Measurements from ENCODE around the gene STK26.
"Not testable (repeated sequence)": the region's sequence is repeated elsewhere in the genome, so short reads cannot be mapped to it uniquely, and the experiment has no call there.

Gene STK26

DNA sequence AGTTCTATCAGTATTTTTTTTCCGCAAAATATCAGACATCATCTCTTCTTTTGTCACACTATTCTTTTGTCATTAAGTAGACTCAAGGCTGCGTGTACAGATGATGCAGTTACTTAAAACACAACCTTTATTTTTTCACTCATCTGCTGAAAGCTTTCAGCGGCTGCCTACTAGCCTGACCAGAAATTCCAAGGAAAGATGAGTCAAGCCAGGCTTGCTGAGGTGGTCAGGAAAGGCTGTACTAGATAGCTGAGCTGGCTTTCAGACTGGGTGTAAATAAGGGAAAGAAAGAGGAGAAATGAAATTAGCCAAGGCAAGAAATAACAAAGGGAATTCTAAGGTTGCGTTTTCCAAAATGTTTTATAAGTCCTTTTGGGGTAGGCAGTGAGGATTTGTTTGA is 17.9 kb downstream of the STK26 start:
- Histone ChIP-seq H3K4me1 (ENCODE audit: control insufficient read depth in 1 of 2, insufficient read depth in 2 of 2, low read length in 2 of 2) (no peaks in the 10 kb centered on the region), H3K27me3 (ENCODE audit: low read depth, low read length) (no peaks in the 10 kb centered on the region), H3K4me3 (ENCODE audit: low read depth in 1 of 2, low read length in 2 of 2) (no peak overlapping the region), H3K36me3 (ENCODE audit: control insufficient read depth in 1 of 2, insufficient read depth in 2 of 2, low read length in 2 of 2) (no peaks in the 10 kb centered on the region), H3K27ac (ENCODE audit: low read length) (no peak overlapping the region), H3K9me3 (ENCODE audit: control insufficient read depth in 1 of 2, low read length in 2 of 2) (no peaks in the 10 kb centered on the region)

DNA sequence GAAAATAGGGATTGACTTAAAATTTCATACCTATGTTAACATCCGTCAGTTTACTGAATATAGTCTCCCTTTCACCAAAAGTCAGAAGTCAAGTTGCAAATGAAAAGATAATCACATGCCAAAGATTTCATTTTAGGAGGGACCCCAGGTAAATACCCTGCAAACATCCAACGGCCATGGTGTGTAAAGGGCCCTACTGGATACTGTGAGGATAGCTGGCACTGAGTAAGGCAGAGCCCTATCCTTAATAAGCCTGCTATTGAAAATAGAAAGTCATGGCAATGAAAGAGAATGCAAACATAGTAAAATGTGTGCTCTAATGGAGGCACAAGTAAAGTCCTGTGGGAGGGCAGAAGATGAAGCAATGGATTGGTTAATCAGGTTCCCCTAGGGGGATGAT is 20.9 kb downstream of the STK26 start:
- Histone ChIP-seq H3K4me1 (ENCODE audit: control insufficient read depth in 1 of 2, insufficient read depth in 2 of 2, low read length in 2 of 2) (no peaks in the 10 kb centered on the region), H3K9me3 (ENCODE audit: control insufficient read depth in 1 of 2, low read length in 2 of 2) (no peaks in the 10 kb centered on the region), H3K4me3 (ENCODE audit: low read depth in 1 of 2, low read length in 2 of 2) (no peak overlapping the region), H3K27ac (ENCODE audit: low read length) (no peak overlapping the region), H3K36me3 (ENCODE audit: control insufficient read depth in 1 of 2, insufficient read depth in 2 of 2, low read length in 2 of 2) (no peaks in the 10 kb centered on the region), H3K27me3 (ENCODE audit: low read depth, low read length) (no peaks in the 10 kb centered on the region)

DNA sequence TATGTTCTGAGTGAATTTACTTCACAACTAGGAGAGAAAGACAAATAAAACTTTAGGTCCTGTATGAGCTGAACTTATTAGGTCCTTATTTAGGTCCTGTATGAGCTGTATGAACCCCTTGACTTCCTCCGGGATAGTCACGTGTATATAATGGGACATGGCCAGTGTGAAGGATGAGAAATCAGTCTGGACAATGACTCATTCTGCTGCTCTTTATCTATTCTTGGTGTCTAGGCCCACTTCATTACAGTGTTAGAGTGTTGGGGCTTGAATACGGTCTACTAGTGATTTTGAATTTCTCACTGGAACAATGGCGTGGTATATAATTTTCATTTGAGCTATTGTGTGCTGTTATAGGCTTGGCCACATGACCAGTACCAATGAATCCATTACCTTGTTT is 21.9 kb downstream of the STK26 start:
- Histone ChIP-seq H3K9me3 (ENCODE audit: control insufficient read depth in 1 of 2, low read length in 2 of 2) (no peaks in the 10 kb centered on the region), H3K4me3 (ENCODE audit: low read depth in 1 of 2, low read length in 2 of 2) (no peak overlapping the region), H3K36me3 (ENCODE audit: control insufficient read depth in 1 of 2, insufficient read depth in 2 of 2, low read length in 2 of 2) (no peaks in the 10 kb centered on the region), H3K4me1 (ENCODE audit: control insufficient read depth in 1 of 2, insufficient read depth in 2 of 2, low read length in 2 of 2) (no peaks in the 10 kb centered on the region), H3K27me3 (ENCODE audit: low read depth, low read length) (no peaks in the 10 kb centered on the region), H3K27ac (ENCODE audit: low read length) (no peak overlapping the region)

DNA sequence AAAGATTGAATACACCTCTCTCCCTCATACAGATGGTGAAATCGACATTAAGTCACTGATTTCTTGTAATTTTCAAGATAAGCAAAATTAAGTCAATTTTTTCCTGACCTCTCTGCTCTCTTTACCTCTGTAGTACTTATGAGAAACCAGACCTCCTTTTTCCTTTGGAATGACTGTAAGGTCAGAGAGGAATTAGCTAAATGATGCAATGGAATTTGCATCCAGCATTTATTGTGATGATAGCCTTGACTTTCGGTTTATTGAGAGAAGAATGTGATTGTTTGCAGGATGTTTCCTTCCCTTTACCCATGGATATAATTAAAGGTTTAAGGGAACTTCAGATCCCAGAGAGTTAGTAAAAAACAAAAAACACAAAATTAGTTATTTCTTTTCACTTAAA is 22.4 kb downstream of the STK26 start:
- Histone ChIP-seq H3K36me3 (ENCODE audit: control insufficient read depth in 1 of 2, insufficient read depth in 2 of 2, low read length in 2 of 2) (no peaks in the 10 kb centered on the region), H3K4me1 (ENCODE audit: control insufficient read depth in 1 of 2, insufficient read depth in 2 of 2, low read length in 2 of 2) (no peaks in the 10 kb centered on the region), H3K4me3 (ENCODE audit: low read depth in 1 of 2, low read length in 2 of 2) (no peak overlapping the region), H3K27me3 (ENCODE audit: low read depth, low read length) (no peaks in the 10 kb centered on the region), H3K9me3 (ENCODE audit: control insufficient read depth in 1 of 2, low read length in 2 of 2) (no peaks in the 10 kb centered on the region), H3K27ac (ENCODE audit: low read length) (no peak overlapping the region)

DNA sequence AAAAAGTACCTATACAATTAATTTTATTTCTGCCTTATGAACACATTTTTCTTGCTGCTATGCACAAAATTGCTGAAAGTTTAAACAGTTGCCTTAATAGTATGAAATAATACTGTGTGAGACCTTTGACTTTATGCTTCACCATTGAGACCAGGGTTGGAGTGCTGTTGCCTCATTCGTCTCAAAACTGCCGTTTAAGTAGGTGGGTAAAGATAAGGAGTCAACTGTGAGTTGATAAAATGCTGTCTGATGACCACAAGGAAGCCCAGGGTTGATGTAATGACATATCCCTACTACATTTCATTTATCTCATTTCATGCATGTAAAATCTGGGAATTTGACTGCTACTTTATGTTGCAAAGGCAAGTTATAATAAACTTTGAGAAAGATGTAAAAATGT is 23.4 kb downstream of the STK26 start:
- Histone ChIP-seq H3K27me3 (ENCODE audit: low read depth, low read length) (no peaks in the 10 kb centered on the region), H3K9me3 (ENCODE audit: control insufficient read depth in 1 of 2, low read length in 2 of 2) (no peaks in the 10 kb centered on the region), H3K27ac (ENCODE audit: low read length) (no peak overlapping the region), H3K4me1 (ENCODE audit: control insufficient read depth in 1 of 2, insufficient read depth in 2 of 2, low read length in 2 of 2) (no peaks in the 10 kb centered on the region), H3K36me3 (ENCODE audit: control insufficient read depth in 1 of 2, insufficient read depth in 2 of 2, low read length in 2 of 2) (no peaks in the 10 kb centered on the region), H3K4me3 (ENCODE audit: low read depth in 1 of 2, low read length in 2 of 2) (no peak overlapping the region)

DNA sequence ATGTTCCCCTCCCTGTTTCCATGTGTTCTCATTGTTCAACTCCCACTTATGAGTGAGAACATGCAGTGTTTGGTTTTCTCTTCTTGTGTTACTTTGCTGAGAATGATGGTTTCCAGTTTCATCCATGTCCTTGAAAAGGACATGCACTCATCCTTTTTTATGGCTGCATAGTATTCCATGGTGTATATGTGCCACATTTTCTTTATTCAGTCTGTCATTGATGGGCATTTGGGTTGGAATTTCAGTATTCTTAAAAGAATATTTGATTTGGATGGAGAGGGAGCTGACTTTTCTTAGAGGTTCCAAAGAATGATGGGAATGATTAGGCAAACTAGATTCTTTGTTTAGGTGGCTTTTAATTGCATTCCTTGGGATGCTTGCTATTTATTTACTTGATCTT is 28.7 kb downstream of the STK26 start:
- H3K4me1 ChIP-seq (ENCODE audit: control insufficient read depth in 1 of 2, insufficient read depth in 2 of 2, low read length in 2 of 2); H3K36me3 ChIP-seq (ENCODE audit: control insufficient read depth in 1 of 2, insufficient read depth in 2 of 2, low read length in 2 of 2); H3K9me3 ChIP-seq (ENCODE audit: control insufficient read depth in 1 of 2, low read length in 2 of 2); H3K27me3 ChIP-seq (ENCODE audit: low read depth, low read length); H3K27ac ChIP-seq (ENCODE audit: low read length); H3K4me3 ChIP-seq (ENCODE audit: low read depth in 1 of 2, low read length in 2 of 2): not testable (repeated sequence)

DNA sequence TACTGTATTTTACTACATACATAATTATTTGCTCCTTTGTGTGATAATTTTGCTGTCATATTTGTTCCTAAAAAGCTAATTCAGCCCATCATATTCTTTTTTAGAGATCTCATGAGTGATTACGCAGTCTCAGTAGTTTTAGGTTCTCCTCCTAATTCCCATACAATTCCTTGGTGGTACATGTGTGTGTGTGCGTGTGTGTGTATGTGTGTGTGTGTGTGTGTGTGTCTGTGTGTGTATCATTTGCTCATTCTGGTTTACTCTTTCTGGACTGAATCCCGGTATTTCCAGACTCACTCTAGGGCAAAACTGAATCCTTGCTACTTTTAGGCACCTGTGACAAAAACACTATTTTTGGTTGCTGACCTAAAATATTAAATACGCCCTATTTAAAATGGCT is 34.9 kb downstream of the STK26 start:
- H3K36me3 ChIP-seq (ENCODE audit: control insufficient read depth in 1 of 2, insufficient read depth in 2 of 2, low read length in 2 of 2), result no peaks in the 10 kb centered on the region
- no peaks in the 10 kb centered on the region for H3K27me3 ChIP-seq (ENCODE audit: low read depth, low read length)
- H3K27ac ChIP-seq (ENCODE audit: low read length), result no peak overlapping the region
- no peaks in the 10 kb centered on the region for H3K9me3 ChIP-seq (ENCODE audit: control insufficient read depth in 1 of 2, low read length in 2 of 2)
- H3K4me3 ChIP-seq (ENCODE audit: low read depth in 1 of 2, low read length in 2 of 2), result no peak overlapping the region
- H3K4me1 ChIP-seq (ENCODE audit: control insufficient read depth in 1 of 2, insufficient read depth in 2 of 2, low read length in 2 of 2), result no peaks in the 10 kb centered on the region

DNA sequence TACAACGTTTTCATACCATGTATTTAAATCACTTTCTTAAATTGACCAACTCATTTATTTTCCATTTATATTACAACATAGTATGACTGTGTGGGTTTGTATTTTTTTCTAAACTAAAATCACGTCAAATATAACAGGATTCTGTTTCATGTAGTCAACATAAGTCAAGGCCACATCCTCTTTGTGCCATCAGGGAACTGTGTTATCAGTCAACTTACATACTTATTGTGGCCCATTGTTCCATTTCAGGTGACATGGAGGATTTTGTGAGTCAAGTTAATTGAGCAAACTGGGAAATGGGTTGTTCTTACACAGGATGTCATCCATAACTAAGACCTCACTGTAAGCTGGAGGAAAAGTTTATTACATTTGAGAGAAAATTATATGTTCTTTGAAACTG is 35.9 kb downstream of the STK26 start:
- no peaks in the 10 kb centered on the region for H3K36me3 ChIP-seq (ENCODE audit: control insufficient read depth in 1 of 2, insufficient read depth in 2 of 2, low read length in 2 of 2)
- no peaks in the 10 kb centered on the region for H3K9me3 ChIP-seq (ENCODE audit: control insufficient read depth in 1 of 2, low read length in 2 of 2)
- H3K27me3 ChIP-seq (ENCODE audit: low read depth, low read length), result no peaks in the 10 kb centered on the region
- H3K4me1 ChIP-seq (ENCODE audit: control insufficient read depth in 1 of 2, insufficient read depth in 2 of 2, low read length in 2 of 2), result no peaks in the 10 kb centered on the region
- no peak overlapping the region for H3K4me3 ChIP-seq (ENCODE audit: low read depth in 1 of 2, low read length in 2 of 2)
- H3K27ac ChIP-seq (ENCODE audit: low read length), result no peak overlapping the region

DNA sequence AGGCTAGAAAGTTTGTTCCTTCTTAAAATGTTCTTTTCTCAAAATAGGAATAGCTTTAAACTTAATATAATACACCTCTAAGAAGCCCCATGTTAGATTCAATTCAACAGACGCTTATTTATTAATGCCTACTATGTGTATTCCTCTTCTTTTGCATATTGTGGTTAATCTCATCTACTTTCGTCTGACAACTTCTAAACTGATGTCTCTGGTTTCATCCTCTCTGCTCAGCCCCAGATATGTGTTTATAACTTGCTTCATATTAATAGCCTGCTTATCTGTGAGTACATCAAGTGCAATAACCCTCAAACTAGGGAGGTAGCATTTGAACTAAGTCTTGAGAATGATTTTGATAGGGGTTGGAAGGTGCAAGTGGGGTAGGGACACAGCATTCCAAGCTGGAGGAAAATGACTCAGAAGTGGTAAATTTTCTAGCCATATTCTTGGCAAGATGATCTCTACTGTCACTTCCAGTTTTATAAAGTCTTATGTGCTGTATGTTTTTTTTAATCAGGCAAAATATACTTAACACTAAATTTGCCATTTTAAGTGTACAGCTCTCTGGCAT is 37.0 kb downstream of the STK26 start:
- Histone ChIP-seq H3K9me3 (ENCODE audit: control insufficient read depth in 1 of 2, low read length in 2 of 2) (no peaks in the 10 kb centered on the region), H3K27ac (ENCODE audit: low read length) (no peak overlapping the region), H3K4me1 (ENCODE audit: control insufficient read depth in 1 of 2, insufficient read depth in 2 of 2, low read length in 2 of 2) (no peaks in the 10 kb centered on the region), H3K4me3 (ENCODE audit: low read depth in 1 of 2, low read length in 2 of 2) (no peak overlapping the region), H3K36me3 (ENCODE audit: control insufficient read depth in 1 of 2, insufficient read depth in 2 of 2, low read length in 2 of 2) (no peaks in the 10 kb centered on the region), H3K27me3 (ENCODE audit: low read depth, low read length) (no peaks in the 10 kb centered on the region)

DNA sequence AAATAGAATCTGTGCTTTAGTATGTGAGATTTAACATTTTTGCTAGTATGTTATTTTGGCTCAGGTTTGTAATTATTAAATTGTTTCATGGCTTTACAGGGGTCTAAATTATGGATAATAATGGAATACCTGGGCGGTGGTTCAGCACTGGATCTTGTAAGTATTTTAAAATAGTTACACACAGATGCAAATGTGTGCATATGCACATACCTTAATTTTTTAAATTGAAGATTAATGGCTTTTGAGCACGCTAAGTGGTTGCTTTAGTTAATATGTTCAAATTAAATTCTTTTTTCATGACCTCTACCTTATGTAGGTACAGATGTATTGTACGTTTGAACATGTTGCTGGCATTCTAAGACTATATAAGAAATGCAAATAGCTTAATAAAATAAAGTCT is 40.2 kb downstream of the STK26 start:
- Histone ChIP-seq H3K9me3 (ENCODE audit: control insufficient read depth in 1 of 2, low read length in 2 of 2) (no peaks in the 10 kb centered on the region), H3K36me3 (ENCODE audit: control insufficient read depth in 1 of 2, insufficient read depth in 2 of 2, low read length in 2 of 2) (no peaks in the 10 kb centered on the region), H3K4me3 (ENCODE audit: low read depth in 1 of 2, low read length in 2 of 2) (no peak overlapping the region), H3K27ac (ENCODE audit: low read length) (no peak overlapping the region), H3K4me1 (ENCODE audit: control insufficient read depth in 1 of 2, insufficient read depth in 2 of 2, low read length in 2 of 2) (no peaks in the 10 kb centered on the region), H3K27me3 (ENCODE audit: low read depth, low read length) (no peaks in the 10 kb centered on the region)

DNA sequence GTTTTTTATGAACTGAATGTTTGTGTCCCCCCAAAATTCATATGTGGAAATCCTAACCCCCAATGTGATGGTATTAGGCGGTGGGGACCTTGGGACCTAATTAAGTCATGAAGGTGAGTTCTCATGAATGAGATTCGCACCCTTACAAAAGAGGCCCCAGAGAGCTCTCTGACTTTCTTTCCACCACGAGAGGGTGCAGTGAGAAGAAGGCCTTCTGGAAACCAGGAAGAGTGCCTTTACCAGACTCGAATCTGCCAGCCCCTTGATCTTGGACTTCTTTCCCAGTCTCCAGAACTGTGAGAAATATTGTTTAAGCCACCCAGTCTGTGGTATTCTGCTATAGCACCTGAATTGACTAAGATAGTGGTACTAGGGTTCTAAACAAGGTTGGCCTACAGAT is 40.8 kb downstream of the STK26 start:
- H3K27me3 ChIP-seq (ENCODE audit: low read depth, low read length), result no peaks in the 10 kb centered on the region
- H3K4me3 ChIP-seq (ENCODE audit: low read depth in 1 of 2, low read length in 2 of 2), result no peak overlapping the region
- no peaks in the 10 kb centered on the region for H3K36me3 ChIP-seq (ENCODE audit: control insufficient read depth in 1 of 2, insufficient read depth in 2 of 2, low read length in 2 of 2)
- H3K9me3 ChIP-seq (ENCODE audit: control insufficient read depth in 1 of 2, low read length in 2 of 2), result no peaks in the 10 kb centered on the region
- H3K4me1 ChIP-seq (ENCODE audit: control insufficient read depth in 1 of 2, insufficient read depth in 2 of 2, low read length in 2 of 2), result no peaks in the 10 kb centered on the region
- H3K27ac ChIP-seq (ENCODE audit: low read length), result no peak overlapping the region

DNA sequence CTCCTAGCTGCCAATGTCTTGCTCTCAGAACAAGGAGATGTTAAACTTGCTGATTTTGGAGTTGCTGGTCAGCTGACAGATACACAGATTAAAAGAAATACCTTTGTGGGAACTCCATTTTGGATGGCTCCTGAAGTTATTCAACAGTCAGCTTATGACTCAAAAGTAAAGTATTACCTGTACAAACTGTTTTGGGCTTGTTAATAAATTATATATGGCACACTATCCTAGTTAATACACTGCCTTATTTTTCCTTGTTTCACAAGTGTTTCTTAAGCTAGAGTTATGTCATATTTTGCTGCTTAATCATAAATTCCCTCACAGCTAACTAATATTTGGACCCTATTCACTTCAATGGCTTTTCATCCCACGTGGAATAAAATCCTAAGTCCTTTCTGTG is 45.3 kb downstream of the STK26 start:
- Histone ChIP-seq H3K27ac (ENCODE audit: low read length) (no peak overlapping the region), H3K27me3 (ENCODE audit: low read depth, low read length) (no peaks in the 10 kb centered on the region), H3K9me3 (ENCODE audit: control insufficient read depth in 1 of 2, low read length in 2 of 2) (no peaks in the 10 kb centered on the region), H3K36me3 (ENCODE audit: control insufficient read depth in 1 of 2, insufficient read depth in 2 of 2, low read length in 2 of 2) (no peaks in the 10 kb centered on the region), H3K4me1 (ENCODE audit: control insufficient read depth in 1 of 2, insufficient read depth in 2 of 2, low read length in 2 of 2) (no peaks in the 10 kb centered on the region), H3K4me3 (ENCODE audit: low read depth in 1 of 2, low read length in 2 of 2) (no peak overlapping the region)

Measured in muscle layer of duodenum (tissue), 2 donors.